NCI-H1105 treated with DMSO at 0.1 percent for 48 hours (cell line): ENCODE results near the gene NOTCH1.
"Not testable (repeated sequence)": the region's sequence is repeated elsewhere in the genome, so short reads cannot be mapped to it uniquely, and the experiment has no call there.

Experiments
- DNase-seq: peaks from one replicate; lab custom pipeline; 2025; lab: John Stamatoyannopoulos, UW

Gene NOTCH1

GRCh38 chr9:136545965-136546696 lies at the start of gene NOTCH1:
TSS of gene NOTCH1 (minus strand) at chr9:136546048. CDS start at chr9:136545786, 262 bp downstream.
- peak; percentile 29 for DNase-seq

GRCh38 chr9:136594492-136594891 lies 48.6 kb upstream of the NOTCH1 start:
- no peak for DNase-seq

GRCh38 chr9:136593581-136593980 lies 47.7 kb upstream of the NOTCH1 start:
- no peak for DNase-seq

- DNase-seq, result no peak
These were observed 46.8 kb upstream of the NOTCH1 start for GRCh38 chr9:136592666-136593065.

- no peak for DNase-seq
These were observed 45.2 kb upstream of the NOTCH1 start for GRCh38 chr9:136590821-136591752.

GRCh38 chr9:136589766-136590763 lies 44.2 kb upstream of the NOTCH1 start:
- DNase-seq, result no peak

- no peak for DNase-seq
These were observed 43.0 kb upstream of the NOTCH1 start for GRCh38 chr9:136588663-136589464.

- DNase-seq, result no peak
These were observed 42.3 kb upstream of the NOTCH1 start for GRCh38 chr9:136587944-136588662.

GRCh38 chr9:136587145-136587943 lies 41.5 kb upstream of the NOTCH1 start:
- no peak for DNase-seq

- DNase-seq, result no peak
These were observed 40.6 kb upstream of the NOTCH1 start for GRCh38 chr9:136586391-136586953.

GRCh38 chr9:136585531-136586120 lies 39.8 kb upstream of the NOTCH1 start:
- no peak for DNase-seq

- DNase-seq, result no peak
These were observed 39.1 kb upstream of the NOTCH1 start for GRCh38 chr9:136584934-136585333.

GRCh38 chr9:136584401-136584932 lies 38.6 kb upstream of the NOTCH1 start:
- no peak for DNase-seq

GRCh38 chr9:136582977-136583735 lies 37.3 kb upstream of the NOTCH1 start:
- no peak for DNase-seq

GRCh38 chr9:136581614-136582447 lies 36.0 kb upstream of the NOTCH1 start:
- no peak for DNase-seq

GRCh38 chr9:136579650-136580219 lies 33.9 kb upstream of the NOTCH1 start:
- not testable (repeated sequence) for DNase-seq
